Measurements from ENCODE around the gene OR2W1.

The OR2W1 gene

GRCh38 chr6:29045075-29045474, at the start of gene OR2W1:
TSS of gene OR2W1 (minus strand) at chr6:29045175. CDS start at chr6:29045175, 0 bp downstream.
- no peak for DNase-seq

GRCh38 chr6:29092957-29093356, 48.0 kb upstream of the OR2W1 start:
- DNase-seq, result no peak

GRCh38 chr6:29087213-29087612, 42.2 kb upstream of the OR2W1 start, which contains the start of gene OR2B3:
TSS of gene OR2B3 (minus strand) at chr6:29087313. CDS start at chr6:29087248, 65 bp downstream.
- no peak for DNase-seq

- no peak for DNase-seq
Measured at GRCh38 chr6:29082457-29082856, 37.5 kb upstream of the OR2W1 start.

- DNase-seq, result no peak
Measured at GRCh38 chr6:29081312-29081711, 36.3 kb upstream of the OR2W1 start.

- DNase-seq, result no peak
Measured at GRCh38 chr6:29079203-29079602, 34.2 kb upstream of the OR2W1 start.

GRCh38 chr6:29071831-29072723, 27.1 kb upstream of the OR2W1 start:
- DNase-seq, result no peak

GRCh38 chr6:29051680-29052079, 6.7 kb upstream of the OR2W1 start:
- DNase-seq, result no peak

GRCh38 chr6:29035951-29036350, 9.0 kb downstream of the OR2W1 start:
- no peak for DNase-seq

GRCh38 chr6:29028821-29029220, 16.2 kb downstream of the OR2W1 start:
- DNase-seq, result no peak

GRCh38 chr6:29025927-29026585, 18.9 kb downstream of the OR2W1 start:
- DNase-seq, result no peak

- DNase-seq, result no peak
Measured at GRCh38 chr6:29021434-29021833, 23.5 kb downstream of the OR2W1 start.

- DNase-seq, result no peak
Measured at GRCh38 chr6:29019629-29020028, 25.3 kb downstream of the OR2W1 start.

- no peak for DNase-seq
Measured at GRCh38 chr6:29017428-29017802, 27.6 kb downstream of the OR2W1 start.

- peak; percentile 29 for DNase-seq
Measured at GRCh38 chr6:29016559-29017427, 28.2 kb downstream of the OR2W1 start.

GRCh38 chr6:29014729-29015608, 30.0 kb downstream of the OR2W1 start:
- DNase-seq, result no peak

GRCh38 chr6:29011276-29011734, 33.7 kb downstream of the OR2W1 start:
- DNase-seq, result peak; percentile 49

- DNase-seq, result no peak
Measured at GRCh38 chr6:29009358-29009757, 35.6 kb downstream of the OR2W1 start.

GRCh38 chr6:29008089-29008488, 36.9 kb downstream of the OR2W1 start:
- DNase-seq, result no peak

GRCh38 chr6:29005183-29005885, 39.6 kb downstream of the OR2W1 start, which contains the start of gene ZNF311:
TSS of gene ZNF311 (minus strand) at chr6:29005315. CDS start at chr6:29003954, 1,361 bp downstream.
- no peak for DNase-seq

- DNase-seq, result no peak
Measured at GRCh38 chr6:28996844-28997510, 48.0 kb downstream of the OR2W1 start.
